CD4-positive, CD25-positive, alpha-beta regulatory T cell (primary cell): ENCODE results near the gene EFNA3. TPM values are rescaled to one million over a fixed set of nuclear protein-coding genes. Genes with fewer than 3 reads are reported as not detected.
A peak's percentile ranks its signal among the peaks of the same experiment; 100 is the strongest.

ENCODE experiments used
- ATAC-seq, 2 donors: fragments of 150-1000 bp; cut with Tn5 transposase; one replicate each; pipeline ENCODE4 v1.10.0; 2021; ENCODE audit warnings: low read depth in 2 of 2, moderate number of reproducible peaks in 2 of 2, moderate library complexity in 1 of 2
- DNase-seq, 3 donors: peaks; one replicate each; pipeline versions ENCODE4 v3.0.0 to v3.0.0-alpha.2; 2012 to 2022; ENCODE audit warnings: mixed read lengths in 1 of 3
- H3K27ac ChIP-seq: one replicate; pipeline ENCODE4 v1.7.0; 2013; ENCODE audit warnings: mild to moderate bottlenecking, low read length; ENCODE audit not compliant: insufficient read depth, poor library complexity, severe bottlenecking
- H3K27me3 ChIP-seq: one replicate; pipeline ENCODE4 v1.7.0; 2013; ENCODE audit warnings: low read length; ENCODE audit not compliant: control insufficient read depth, insufficient read depth
- H3K36me3 ChIP-seq: one replicate; pipeline ENCODE4 v1.7.0; 2013; ENCODE audit warnings: mild to moderate bottlenecking, low read length, moderate library complexity; ENCODE audit not compliant: control insufficient read depth, insufficient read depth
- H3K4me1 ChIP-seq: 2 replicates; pipeline ENCODE4 v1.7.0; 2013; ENCODE audit warnings: mild to moderate bottlenecking, low read length; ENCODE audit not compliant: insufficient read depth, control insufficient read depth, poor library complexity, severe bottlenecking
- H3K4me3 ChIP-seq: one replicate; pipeline ENCODE4 v1.7.0; 2013; ENCODE audit warnings: low read depth, mild to moderate bottlenecking, low read length, moderate library complexity
- H3K9me3 ChIP-seq, 2 experiments: 1 replicate in 1 of 2; 2 replicates in 1 of 2; pipeline ENCODE4 v1.7.0; 2013; ENCODE audit warnings: low read length in 2 of 2, mild to moderate bottlenecking in 1 of 2, moderate library complexity in 1 of 2; ENCODE audit not compliant: control insufficient read depth in 2 of 2
- H3K27ac Mint-ChIP-seq, 3 donors: one replicate each; pipeline ENCODE4 v1.8.0; 2020 to 2022; ENCODE audit warnings: mild to moderate bottlenecking in 3 of 3, mixed read lengths in 3 of 3, moderate library complexity in 2 of 3
- H3K27me3 Mint-ChIP-seq: one replicate; pipeline ENCODE4 v1.8.0; 2022; ENCODE audit warnings: mild to moderate bottlenecking, mixed read lengths
- H3K36me3 Mint-ChIP-seq: one replicate; pipeline ENCODE4 v1.8.0; 2020; ENCODE audit warnings: mixed read lengths
- H3K4me1 Mint-ChIP-seq, 4 donors: one replicate each; pipeline ENCODE4 v1.8.0; 2020 to 2022; ENCODE audit warnings: mixed read lengths in 4 of 4, mild to moderate bottlenecking in 1 of 4
- H3K4me3 Mint-ChIP-seq, 4 donors: one replicate each; pipeline ENCODE4 v1.8.0; 2020 to 2022; ENCODE audit warnings: mild to moderate bottlenecking in 4 of 4, mixed read lengths in 4 of 4, moderate library complexity in 3 of 4
- H3K9me3 Mint-ChIP-seq, 7 donors: one replicate each; pipeline ENCODE4 v1.8.0; 2020 to 2022; ENCODE audit warnings: mixed read lengths in 7 of 7, mild to moderate bottlenecking in 3 of 7, moderate library complexity in 2 of 7
- polyA plus RNA-seq, 4 donors: library from polyadenylated mRNA; unstranded; fragments of 300-500 nt; fragmentation: Illumina TruSeq; gene quantifications; one replicate each; pipeline ENCODE4 v1.2.3, GENCODE V29; 2021
- total RNA-seq: library from RNA; stranded (reverse); gene quantifications from one replicate; pipeline ENCODE4 v1.2.3, GENCODE V29; 2022

EFNA3 gene
- total and polyA plus RNA-seq, 5 donors from 2014 or later: 0.42 to 1.2 (median 0.63) TPM

GRCh38 chr1:155050560-155051341 lies 27.9 kb upstream of the EFNA3 start, which contains the start of gene ADAM15:
Gene ADAM15 (plus strand): TSS chr1:155051316. CDS start chr1:155051387, 71 bp downstream.
- ATAC-seq: peak; percentile 75 to 82

GRCh38 chr1:155051342-155051776 lies 27.3 kb upstream of the EFNA3 start:
- Mint-ChIP-seq H3K4me1 (peaks cover 0 to 28% (median 16%) of the 10 kb centered on the region in 4 donors), H3K9me3 (no peaks in the 10 kb centered on the region), H3K36me3 (no peaks in the 10 kb centered on the region), H3K4me3 (peak overlapping the region; percentile 82 to 94 (median 88)), H3K27ac (peak overlapping the region in 1 of 3 donors; percentile 62), H3K27me3 (no peaks in the 10 kb centered on the region)
- peak in 1 of 2 donors; percentile 5 for ATAC-seq
- no peaks in the 10 kb centered on the region for H3K9me3 ChIP-seq
- H3K36me3 ChIP-seq: peaks cover 4% of the 10 kb centered on the region
- peaks cover 25% of the 10 kb centered on the region for H3K4me1 ChIP-seq
- peak overlapping the region; percentile 61 for H3K27ac ChIP-seq
- no peaks in the 10 kb centered on the region for H3K27me3 ChIP-seq
- H3K4me3 ChIP-seq: peak overlapping the region; percentile 51
- no peak for DNase-seq

More at GRCh38 chr1:155050560-155051341, 27.9 kb upstream of the EFNA3 start, which contains the start of gene ADAM15:
- H3K4me3 Mint-ChIP-seq: peak within 1 kb of the TSS; percentile 86 to 94 (median 88)
- Histone ChIP-seq H3K27ac (peak within 1 kb of the TSS; percentile 72), H3K4me3 (peak within 1 kb of the TSS; percentile 51), H3K9me3 (no peaks in the 10 kb centered on the region), H3K27me3 (no peaks in the 10 kb centered on the region), H3K4me1 (peaks cover 25% of the 10 kb centered on the region), H3K36me3 (no peaks in the 10 kb centered on the region)
- H3K36me3 Mint-ChIP-seq: no peaks in the 10 kb centered on the region
- peak; percentile 76 to 78 (median 78) for DNase-seq
- H3K9me3 Mint-ChIP-seq: no peaks in the 10 kb centered on the region
- no peaks in the 10 kb centered on the region for H3K27me3 Mint-ChIP-seq
- H3K4me1 Mint-ChIP-seq: peaks cover 0 to 28% (median 16%) of the 10 kb centered on the region in 4 donors
- peak within 1 kb of the TSS; percentile 85 to 90 (median 86) for H3K27ac Mint-ChIP-seq

GRCh38 chr1:155051777-155052398 lies 26.7 kb upstream of the EFNA3 start:
- DNase-seq (peak; percentile 34 to 63 (median 36)), ATAC-seq (peak; percentile 23 to 24)
- Mint-ChIP-seq H3K27ac (peak overlapping the region in 2 of 3 donors; percentile 62 to 90), H3K9me3 (no peaks in the 10 kb centered on the region), H3K36me3 (no peaks in the 10 kb centered on the region), H3K4me1 (peaks cover 0 to 28% (median 16%) of the 10 kb centered on the region in 4 donors), H3K4me3 (peak overlapping the region; percentile 82 to 94 (median 88)), H3K27me3 (no peaks in the 10 kb centered on the region)
- no peaks in the 10 kb centered on the region for H3K27me3 ChIP-seq
- H3K36me3 ChIP-seq: peaks cover 5% of the 10 kb centered on the region
- H3K4me1 ChIP-seq: peaks cover 25% of the 10 kb centered on the region
- no peak overlapping the region for H3K27ac ChIP-seq
- H3K9me3 ChIP-seq: no peaks in the 10 kb centered on the region
- H3K4me3 ChIP-seq: peak overlapping the region; percentile 51

- H3K27ac ChIP-seq: peak overlapping the region; percentile 39
- H3K4me1 ChIP-seq: peaks cover 25% of the 10 kb centered on the region
- Mint-ChIP-seq H3K36me3 (peaks cover 3% of the 10 kb centered on the region), H3K4me1 (peaks cover 0 to 28% (median 16%) of the 10 kb centered on the region in 4 donors), H3K9me3 (no peaks in the 10 kb centered on the region), H3K27me3 (no peaks in the 10 kb centered on the region), H3K4me3 (peak overlapping the region; percentile 82 to 94 (median 88)), H3K27ac (peak overlapping the region in 2 of 3 donors; percentile 62 to 90)
- H3K36me3 ChIP-seq: peaks cover 5% of the 10 kb centered on the region
- no peaks in the 10 kb centered on the region for H3K9me3 ChIP-seq
- H3K27me3 ChIP-seq: no peaks in the 10 kb centered on the region
- DNase-seq (peak in 1 of 3 donors; percentile 47), ATAC-seq (no peak)
- peak overlapping the region; percentile 51 for H3K4me3 ChIP-seq
Observed at GRCh38 chr1:155052439-155053395, 25.9 kb upstream of the EFNA3 start.

GRCh38 chr1:155053531-155054105 lies 25.0 kb upstream of the EFNA3 start:
- DNase-seq (no peak), ATAC-seq (no peak)
- Histone ChIP-seq H3K4me3 (peak overlapping the region; percentile 44), H3K27me3 (no peaks in the 10 kb centered on the region), H3K4me1 (peaks cover 25% of the 10 kb centered on the region), H3K36me3 (peaks cover 5% of the 10 kb centered on the region), H3K27ac (peak overlapping the region; percentile 39), H3K9me3 (no peaks in the 10 kb centered on the region)
- no peaks in the 10 kb centered on the region for H3K9me3 Mint-ChIP-seq
- H3K4me1 Mint-ChIP-seq: peaks cover 0 to 26% (median 16%) of the 10 kb centered on the region in 4 donors
- peak overlapping the region; percentile 43 to 88 (median 66) for H3K4me3 Mint-ChIP-seq
- no peaks in the 10 kb centered on the region for H3K27me3 Mint-ChIP-seq
- peak overlapping the region in 1 of 3 donors; percentile 90 for H3K27ac Mint-ChIP-seq
- peaks cover 5% of the 10 kb centered on the region for H3K36me3 Mint-ChIP-seq

- Histone ChIP-seq H3K27ac (no peak overlapping the region), H3K9me3 (no peaks in the 10 kb centered on the region), H3K4me1 (peaks cover 25% of the 10 kb centered on the region), H3K27me3 (no peaks in the 10 kb centered on the region), H3K36me3 (peaks cover 5% of the 10 kb centered on the region), H3K4me3 (no peak overlapping the region)
- no peak for ATAC-seq
- Mint-ChIP-seq H3K27me3 (no peaks in the 10 kb centered on the region), H3K9me3 (no peaks in the 10 kb centered on the region), H3K4me3 (no peak overlapping the region), H3K4me1 (peaks cover 0 to 23% (median 18%) of the 10 kb centered on the region in 4 donors), H3K27ac (no peak overlapping the region), H3K36me3 (peaks cover 5% of the 10 kb centered on the region)
- no peak for DNase-seq
Observed at GRCh38 chr1:155057104-155057503, 21.5 kb upstream of the EFNA3 start.
